K562 (cell line): ENCODE results near the gene NLRC3. TPM values are rescaled to one million over a fixed set of nuclear protein-coding genes. Genes with fewer than 3 reads are reported as not detected.

Experiments used
- CHD7 ChIP-seq: fragments of 200-600 bp; sonication (generic); IDR thresholded peaks from one replicate; pipeline ENCODE4 v1.6.1; 2012; ENCODE audit warnings: mild to moderate bottlenecking, low read depth, low read length, inconsistent platforms
- FOXK2 ChIP-seq, 2 experiments: fragments of 450-650 bp; IDR thresholded peaks in 1 of 2; conservative IDR thresholded peaks in 1 of 2; 2 replicates each; pipeline ENCODE4 v1.6.1; 2016; ENCODE audit warnings: low read depth in 2 of 2, mild to moderate bottlenecking in 1 of 2
- HIVEP1 ChIP-seq: fragments of 250-450 bp; sonication (Bioruptor Pico); IDR thresholded peaks from 2 replicates; pipeline ENCODE4 v1.4.0; 2020; ENCODE audit warnings: mild to moderate bottlenecking
- HNRNPH1 ChIP-seq: fragments of 200-400 bp; formaldehyde crosslinking; optimal IDR thresholded peaks from 2 replicates; pipeline ENCODE3; 2017; ENCODE audit warnings: low read depth, mild to moderate bottlenecking, low read length, moderate library complexity
- RBM34 ChIP-seq: fragments of 200-400 bp; formaldehyde crosslinking; IDR thresholded peaks from 2 replicates; pipeline ENCODE4 v1.6.1; 2018; ENCODE audit warnings: low read length, borderline replicate concordance; ENCODE audit not compliant: insufficient read depth
- SRSF3 ChIP-seq: fragments of 200-400 bp; formaldehyde crosslinking; IDR thresholded peaks from 2 replicates; pipeline ENCODE4 v1.6.1; 2016; ENCODE audit warnings: mild to moderate bottlenecking, low read length, moderate library complexity; ENCODE audit not compliant: insufficient read depth
- ZBED1 ChIP-seq: IDR thresholded peaks from 2 replicates; pipeline ENCODE4 v1.6.1; 2014
- ZNF140 ChIP-seq: fragments of 250-450 bp; sonication (Bioruptor Pico); IDR thresholded peaks from 2 replicates; pipeline ENCODE4 v1.8.0; 2021; ENCODE audit warnings: moderate library complexity, mild to moderate bottlenecking, inconsistent platforms
- polyA plus RNA-seq, 8 experiments: library from polyadenylated mRNA; depleted of rRNA in 4 of 8; stranded (reverse) in 5 of 8; unstranded in 3 of 8; fragments of >200 nt; fragmentation: Nextera tagmentation in 2 of 8; fragmentation: Illumina TruSeq in 1 of 8; extraction: Ambion mirVana in 2 of 8; extraction: Trizol in 1 of 8; gene quantifications; 2 replicates each; pipeline versions ENCODE4 v1.2.1 to v1.2.3, GENCODE V29; 2011 to 2014; ENCODE audit warnings: inconsistent platforms in 1 of 8, missing spikeins in 1 of 8
- total RNA-seq, 7 experiments: library from RNA; depleted of rRNA in 6 of 7; stranded (reverse); fragments of >200 nt in 6 of 7; fragmentation: Illumina TruSeq in 2 of 7; extraction: Trizol in 2 of 7; gene quantifications; 2 replicates each; pipeline versions ENCODE4 v1.2.1 to v1.2.3, GENCODE V29; 2011 to 2021; ENCODE audit warnings: low replicate concordance in 1 of 7
- TF ChIP-seq, protein P1 (sequence below): IDR thresholded peaks from 2 replicates; pipeline ENCODE4 v1.6.1; 2012; ENCODE audit warnings: low read depth, low read length, improper control_type of control experiment, borderline replicate concordance
- TF ChIP-seq, protein P2 (sequence below), 2 experiments: fragments of 450-650 bp in 1 of 2; sonication (generic) in 1 of 2; formaldehyde crosslinking; conservative IDR thresholded peaks; 2 replicates each; pipeline versions ENCODE4 v1.4.0 to v1.8.1; 2020 to 2022; ENCODE audit warnings: mild to moderate bottlenecking in 1 of 2, missing genetic modification reagents in 1 of 2
- TF ChIP-seq, protein P3 (sequence below): fragments of 200-800 bp; sonication (Bioruptor generic); IDR thresholded peaks from 2 replicates; pipeline ENCODE4 v1.6.1; 2017; ENCODE audit warnings: missing genetic modification characterization, missing compliant biosample characterization

Gene NLRC3
- total and polyA plus RNA-seq, 9 of the 15 experiments (the other 6 are each of a cell fraction or from before 2014, with no cell fraction given) = 0.03 to 0.13 (median 0.03) TPM; not detected in 4

DNA sequence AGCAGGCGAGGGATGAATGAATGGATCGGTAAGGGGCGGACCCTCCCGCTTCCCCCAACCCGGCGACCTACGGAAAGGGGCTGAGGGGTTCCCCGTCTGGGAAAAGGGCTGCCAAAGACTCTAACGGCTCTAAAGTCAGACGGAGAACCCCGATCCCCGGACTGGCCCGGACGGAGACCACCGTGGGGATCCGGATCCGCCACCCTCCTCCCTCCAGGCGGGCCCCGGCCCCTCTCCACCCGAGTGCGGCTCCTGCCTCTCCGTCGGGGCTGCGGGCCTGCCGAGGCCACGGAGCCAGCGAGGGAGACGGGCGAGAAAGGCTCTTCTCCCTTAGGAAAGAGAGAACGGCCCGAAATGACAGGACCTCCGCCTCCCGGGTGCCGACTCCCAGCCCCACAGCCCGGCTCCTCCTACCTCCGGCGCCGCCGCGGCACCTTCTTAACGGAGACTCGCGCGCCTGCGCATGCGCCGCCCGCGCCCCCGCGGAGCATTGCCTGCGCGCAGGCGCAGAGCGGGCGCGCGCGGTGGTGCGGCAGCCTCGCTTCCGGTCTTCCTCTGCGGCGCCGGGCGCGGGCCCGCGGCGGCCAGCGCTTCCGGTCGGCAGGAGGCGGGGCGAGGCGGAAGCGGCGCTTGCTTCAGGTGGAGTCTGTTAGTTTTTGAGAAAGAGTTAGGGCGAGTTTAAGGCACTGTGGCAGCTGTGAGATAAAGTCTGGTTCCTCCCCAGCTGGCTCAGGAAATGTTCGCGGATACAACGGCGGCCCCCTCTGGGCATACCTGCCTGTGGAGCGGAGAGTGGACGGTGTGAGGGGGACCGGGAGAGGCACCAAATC, 34.2 kb upstream of the NLRC3 start, which contains the start of gene SLX4 (continued):
- TF ChIP-seq, protein P1, sequence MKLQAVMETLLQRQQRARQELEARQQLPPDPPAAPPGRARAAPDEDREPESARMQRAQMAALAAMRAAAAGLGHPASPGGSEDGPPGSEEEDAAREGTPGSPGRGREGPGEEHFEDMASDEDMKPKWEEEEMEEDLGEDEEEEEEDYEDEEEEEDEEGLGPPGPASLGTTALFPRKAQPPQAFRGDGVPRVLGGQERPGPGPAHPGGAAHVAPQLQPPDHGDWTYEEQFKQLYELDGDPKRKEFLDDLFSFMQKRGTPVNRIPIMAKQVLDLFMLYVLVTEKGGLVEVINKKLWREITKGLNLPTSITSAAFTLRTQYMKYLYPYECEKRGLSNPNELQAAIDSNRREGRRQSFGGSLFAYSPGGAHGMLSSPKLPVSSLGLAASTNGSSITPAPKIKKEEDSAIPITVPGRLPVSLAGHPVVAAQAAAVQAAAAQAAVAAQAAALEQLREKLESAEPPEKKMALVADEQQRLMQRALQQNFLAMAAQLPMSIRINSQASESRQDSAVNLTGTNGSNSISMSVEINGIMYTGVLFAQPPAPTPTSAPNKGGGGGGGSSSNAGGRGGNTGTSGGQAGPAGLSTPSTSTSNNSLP = no peak
- TF ChIP-seq HIVEP1 (CRISPR knock-in tag) (no peak), ZNF140 (CRISPR knock-in tag) (no peak), FOXK2 (conservative IDR thresholded peaks at IDR 0.05 in 1 of 2, IDR thresholded peaks at IDR 0.05 in 1 of 2; ENCODE audit: low read depth in 2 of 2) (no peak), CHD7 (no peak), RBM34 (no peak), SRSF3 (no peak), ZBED1 (no peak), HNRNPH1 (no peak)
- TF ChIP-seq, protein P2, sequence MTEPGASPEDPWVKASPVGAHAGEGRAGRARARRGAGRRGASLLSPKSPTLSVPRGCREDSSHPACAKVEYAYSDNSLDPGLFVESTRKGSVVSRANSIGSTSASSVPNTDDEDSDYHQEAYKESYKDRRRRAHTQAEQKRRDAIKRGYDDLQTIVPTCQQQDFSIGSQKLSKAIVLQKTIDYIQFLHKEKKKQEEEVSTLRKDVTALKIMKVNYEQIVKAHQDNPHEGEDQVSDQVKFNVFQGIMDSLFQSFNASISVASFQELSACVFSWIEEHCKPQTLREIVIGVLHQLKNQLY (CRISPR knock-in tag; conservative IDR thresholded peaks at IDR 0.05) = no peak
- TF ChIP-seq, protein P3, sequence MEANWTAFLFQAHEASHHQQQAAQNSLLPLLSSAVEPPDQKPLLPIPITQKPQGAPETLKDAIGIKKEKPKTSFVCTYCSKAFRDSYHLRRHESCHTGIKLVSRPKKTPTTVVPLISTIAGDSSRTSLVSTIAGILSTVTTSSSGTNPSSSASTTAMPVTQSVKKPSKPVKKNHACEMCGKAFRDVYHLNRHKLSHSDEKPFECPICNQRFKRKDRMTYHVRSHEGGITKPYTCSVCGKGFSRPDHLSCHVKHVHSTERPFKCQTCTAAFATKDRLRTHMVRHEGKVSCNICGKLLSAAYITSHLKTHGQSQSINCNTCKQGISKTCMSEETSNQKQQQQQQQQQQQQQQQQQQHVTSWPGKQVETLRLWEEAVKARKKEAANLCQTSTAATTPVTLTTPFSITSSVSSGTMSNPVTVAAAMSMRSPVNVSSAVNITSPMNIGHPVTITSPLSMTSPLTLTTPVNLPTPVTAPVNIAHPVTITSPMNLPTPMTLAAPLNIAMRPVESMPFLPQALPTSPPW (CRISPR knock-in tag) = peak; percentile 90
